Endodermal cell (in vitro differentiated cells): ENCODE results near the gene BTBD19. TPM values are rescaled to one million over a fixed set of nuclear protein-coding genes. Genes with fewer than 3 reads are reported as not detected.

Experiments
- DNase-seq: peaks from one replicate; pipeline ENCODE4 v3.0.0-alpha.2; 2017
- H3K27ac ChIP-seq: 2 replicates; pipeline ENCODE4 v1.5.1; 2013; ENCODE audit warnings: mild to moderate bottlenecking, low read depth, low read length, moderate library complexity
- H3K27me3 ChIP-seq: 2 replicates; pipeline ENCODE4 v1.6.1; 2013; ENCODE audit warnings: mild to moderate bottlenecking, low read length, moderate library complexity; ENCODE audit not compliant: insufficient read depth, control insufficient read depth, poor library complexity, severe bottlenecking
- H3K36me3 ChIP-seq: 2 replicates; pipeline ENCODE4 v1.7.0; 2013; ENCODE audit warnings: mild to moderate bottlenecking, low read length, moderate library complexity; ENCODE audit not compliant: control insufficient read depth, insufficient read depth
- H3K4me1 ChIP-seq: one replicate; pipeline ENCODE4 v1.7.0; 2013; ENCODE audit warnings: low read length; ENCODE audit not compliant: control insufficient read depth, insufficient read depth
- H3K4me3 ChIP-seq: 2 replicates; pipeline ENCODE4 v1.5.1; 2013; ENCODE audit warnings: mild to moderate bottlenecking, low read length, moderate library complexity
- H3K9ac ChIP-seq: 2 replicates; pipeline ENCODE4 v1.6.1; 2013; ENCODE audit warnings: mild to moderate bottlenecking, low read length, moderate library complexity; ENCODE audit not compliant: poor library complexity, severe bottlenecking; ENCODE audit errors: extremely low read depth
- H3K9me3 ChIP-seq: 2 replicates; pipeline ENCODE4 v1.6.1; 2013; ENCODE audit warnings: mild to moderate bottlenecking, low read length, moderate library complexity; ENCODE audit not compliant: control insufficient read depth
- H3K27ac Mint-ChIP-seq: 2 replicates; pipeline ENCODE4 v1.8.0; 2020; ENCODE audit warnings: mixed read lengths
- H3K27me3 Mint-ChIP-seq: 2 replicates; pipeline ENCODE4 v1.8.0; 2021; ENCODE audit warnings: mild to moderate bottlenecking, mixed read lengths; ENCODE audit not compliant: insufficient read depth
- H3K36me3 Mint-ChIP-seq: 2 replicates; pipeline ENCODE4 v1.8.0; 2020; ENCODE audit warnings: low read depth, mixed read lengths
- H3K4me1 Mint-ChIP-seq: 2 replicates; pipeline ENCODE4 v1.8.0; 2020; ENCODE audit warnings: mixed read lengths
- H3K4me3 Mint-ChIP-seq: 2 replicates; pipeline ENCODE4 v1.8.0; 2020; ENCODE audit warnings: mild to moderate bottlenecking, moderate library complexity, mixed read lengths
- H3K9me3 Mint-ChIP-seq: 2 replicates; pipeline ENCODE4 v1.8.0; 2020; ENCODE audit warnings: mild to moderate bottlenecking, mixed read lengths
- WGBS, 2 experiments: methylation state at CpG; one replicate each; pipeline versions ENCODE4 v1.1.5 to v1.1.7; 2013; ENCODE audit warnings: missing lambda C conversion rate in 2 of 2, mixed read lengths in 1 of 2; ENCODE audit not compliant: insufficient coverage in 1 of 2, insufficient read length in 1 of 2; 5-methylcytosine and 5-hydroxymethylcytosine counted together
- total RNA-seq, 2 donors: library from RNA; stranded (reverse); fragmentation: NEBNext Ultra II Directional in 1 of 2; extraction: Animal tissue kit (Norgen Biotek cat#: 25700) in 1 of 2; gene quantifications; 2 replicates in 1 of 2; 3 replicates in 1 of 2; pipeline ENCODE4 v1.2.1, GENCODE V29; 2021
- TF ChIP-seq, protein P1 (sequence below): fragments of 200-600 bp; sonication (generic); conservative IDR thresholded peaks from 2 replicates; pipeline ENCODE4 v1.5.0; 2021; ENCODE audit warnings: antibody characterized with exemption, mild to moderate bottlenecking

Gene BTBD19
- total RNA-seq, 2 donors from 2014 or later, result 7.4 to 7.9 TPM

DNA sequence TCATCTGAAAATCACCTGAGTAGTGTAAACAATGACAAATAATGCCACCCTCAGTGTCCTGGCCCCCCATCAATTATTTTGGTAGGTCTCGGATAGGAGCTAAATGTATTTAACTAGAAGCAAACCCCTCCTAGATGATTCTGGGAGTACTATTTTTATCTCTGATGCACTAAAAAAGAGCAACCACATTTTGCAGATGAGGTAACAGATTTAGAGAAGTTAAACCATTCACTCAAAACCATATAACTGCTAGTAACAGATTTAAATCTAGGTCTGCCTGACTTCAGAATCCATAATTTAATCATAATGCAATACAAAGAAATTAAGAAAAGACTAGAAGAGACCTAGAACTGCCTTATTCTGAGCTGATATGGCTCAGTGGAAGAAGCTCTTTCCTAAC lies 52.0 kb downstream of the BTBD19 start:
- Mint-ChIP-seq H3K9me3 (no peaks in the 10 kb centered on the region), H3K27me3 (no peaks in the 10 kb centered on the region), H3K36me3 (peaks cover 20% of the 10 kb centered on the region), H3K4me1 (no peaks in the 10 kb centered on the region), H3K27ac (no peak overlapping the region), H3K4me3 (no peak overlapping the region)
- H3K4me3 ChIP-seq, result no peak overlapping the region
- DNase-seq, result no peak
- H3K27me3 ChIP-seq, result no peaks in the 10 kb centered on the region
- no peak overlapping the region for H3K9ac ChIP-seq
- TF ChIP-seq, protein P1, sequence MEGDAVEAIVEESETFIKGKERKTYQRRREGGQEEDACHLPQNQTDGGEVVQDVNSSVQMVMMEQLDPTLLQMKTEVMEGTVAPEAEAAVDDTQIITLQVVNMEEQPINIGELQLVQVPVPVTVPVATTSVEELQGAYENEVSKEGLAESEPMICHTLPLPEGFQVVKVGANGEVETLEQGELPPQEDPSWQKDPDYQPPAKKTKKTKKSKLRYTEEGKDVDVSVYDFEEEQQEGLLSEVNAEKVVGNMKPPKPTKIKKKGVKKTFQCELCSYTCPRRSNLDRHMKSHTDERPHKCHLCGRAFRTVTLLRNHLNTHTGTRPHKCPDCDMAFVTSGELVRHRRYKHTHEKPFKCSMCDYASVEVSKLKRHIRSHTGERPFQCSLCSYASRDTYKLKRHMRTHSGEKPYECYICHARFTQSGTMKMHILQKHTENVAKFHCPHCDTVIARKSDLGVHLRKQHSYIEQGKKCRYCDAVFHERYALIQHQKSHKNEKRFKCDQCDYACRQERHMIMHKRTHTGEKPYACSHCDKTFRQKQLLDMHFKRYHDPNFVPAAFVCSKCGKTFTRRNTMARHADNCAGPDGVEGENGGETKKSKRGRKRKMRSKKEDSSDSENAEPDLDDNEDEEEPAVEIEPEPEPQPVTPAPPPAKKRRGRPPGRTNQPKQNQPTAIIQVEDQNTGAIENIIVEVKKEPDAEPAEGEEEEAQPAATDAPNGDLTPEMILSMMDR, result no peak
- 75 to 100% methylated on average over 1 of the region's 1 CpG for WGBS, 2 experiments
- no peaks in the 10 kb centered on the region for H3K9me3 ChIP-seq
- peaks cover 6% of the 10 kb centered on the region for H3K36me3 ChIP-seq
- H3K27ac ChIP-seq, result no peak overlapping the region
- H3K4me1 ChIP-seq, result no peaks in the 10 kb centered on the region

DNA sequence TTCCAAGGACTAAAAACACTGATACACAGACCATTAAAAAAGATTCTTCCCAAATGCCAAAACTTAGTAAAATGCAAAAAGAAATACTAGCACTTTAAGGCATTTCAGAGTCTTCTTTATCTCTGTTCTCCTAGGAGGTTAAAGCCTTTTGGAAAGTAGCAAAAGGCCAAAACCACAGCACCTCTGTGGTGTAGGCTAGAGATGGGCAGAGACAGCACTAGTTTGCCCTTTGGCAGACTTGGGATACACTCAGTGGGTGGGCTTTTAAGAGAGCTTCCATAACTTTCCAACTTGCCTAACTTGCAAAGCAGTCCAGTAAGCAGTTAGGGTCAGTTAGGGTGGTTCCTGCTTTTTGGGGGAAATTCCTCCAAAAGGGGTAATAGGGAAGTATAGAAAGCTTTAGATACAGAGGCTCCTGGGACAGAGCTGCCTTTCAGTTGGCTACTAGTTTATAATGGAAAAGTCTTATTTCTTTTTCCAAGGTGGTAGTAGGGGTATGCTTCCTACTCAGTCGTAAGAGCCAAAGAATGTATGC lies 52.6 kb downstream of the BTBD19 start:
- 83 to 96% methylated on average over 1 of the region's 1 CpG for WGBS, 2 experiments
- Mint-ChIP-seq H3K27ac (no peak overlapping the region), H3K36me3 (peaks cover 15% of the 10 kb centered on the region), H3K4me3 (no peak overlapping the region), H3K27me3 (no peaks in the 10 kb centered on the region), H3K9me3 (no peaks in the 10 kb centered on the region), H3K4me1 (no peaks in the 10 kb centered on the region)
- peaks cover 6% of the 10 kb centered on the region for H3K36me3 ChIP-seq
- no peak overlapping the region for H3K27ac ChIP-seq
- no peaks in the 10 kb centered on the region for H3K27me3 ChIP-seq
- no peaks in the 10 kb centered on the region for H3K4me1 ChIP-seq
- TF ChIP-seq, protein P1, result no peak
- H3K4me3 ChIP-seq, result no peak overlapping the region
- DNase-seq, result no peak
- H3K9ac ChIP-seq, result no peak overlapping the region
- H3K9me3 ChIP-seq, result no peaks in the 10 kb centered on the region

DNA sequence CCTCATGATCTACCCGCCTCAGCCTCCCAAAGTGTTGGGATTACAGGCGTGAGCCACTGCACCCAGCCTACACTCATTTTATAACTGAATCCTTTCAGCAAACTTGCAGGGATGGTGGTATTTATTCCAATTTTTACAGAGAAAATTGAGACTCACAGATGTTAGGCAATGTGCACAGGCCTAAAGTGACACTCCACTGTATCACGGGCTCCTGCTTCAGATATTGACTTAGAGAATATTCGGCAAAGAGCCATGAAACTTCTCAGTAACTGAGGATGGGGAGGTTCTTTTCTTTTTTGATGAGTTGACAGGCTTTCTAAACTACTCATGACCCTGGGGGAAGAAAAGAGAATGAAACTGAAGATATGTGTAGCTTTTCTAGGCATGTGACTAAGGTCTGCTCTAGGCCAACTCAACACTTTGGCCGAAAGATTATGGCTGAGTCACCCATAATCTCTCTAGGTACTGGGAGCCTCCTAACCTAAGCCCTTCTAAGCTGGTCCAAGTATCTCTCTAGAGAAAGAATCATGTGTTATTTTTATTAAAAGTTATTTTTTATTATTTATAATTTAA lies 54.6 kb downstream of the BTBD19 start:
- Mint-ChIP-seq H3K27me3 (no peaks in the 10 kb centered on the region), H3K4me3 (no peak overlapping the region), H3K9me3 (no peaks in the 10 kb centered on the region), H3K36me3 (peaks cover 7% of the 10 kb centered on the region), H3K4me1 (no peaks in the 10 kb centered on the region), H3K27ac (no peak overlapping the region)
- H3K4me3 ChIP-seq, result no peak overlapping the region
- no peak overlapping the region for H3K9ac ChIP-seq
- WGBS, 2 experiments, result 85 to 93% methylated on average over 3 to 5 of the region's 5 CpGs
- H3K4me1 ChIP-seq, result no peaks in the 10 kb centered on the region
- TF ChIP-seq, protein P1, result no peak
- H3K36me3 ChIP-seq, result peaks cover 4% of the 10 kb centered on the region
- H3K27ac ChIP-seq, result no peak overlapping the region
- no peak for DNase-seq
- no peaks in the 10 kb centered on the region for H3K9me3 ChIP-seq
- no peaks in the 10 kb centered on the region for H3K27me3 ChIP-seq

Other genes starting within 250 kb of the BTBD19 start
- gene TMEM53, start 134.0 kb upstream of the BTBD19 start, total RNA-seq, result 10 to 100 TPM; 10.2 to 10.8 TPM
- gene ARMH1, start 133.8 kb upstream of the BTBD19 start, total RNA-seq, result 1 to 10 TPM; 3.9 to 6.3 TPM
- not detected for gene RNU5D-1, start 77.4 kb upstream of the BTBD19 start, total RNA-seq
- gene KIF2C, start 68.7 kb upstream of the BTBD19 start, total RNA-seq, result 10 to 100 TPM; 42.0 to 72.7 TPM
- 1,000 to 10,000 TPM; 2,014 to 2,050 TPM for gene RPS8, start 33.0 kb upstream of the BTBD19 start, total RNA-seq
- 1 to 10 TPM; 1.6 to 2.3 TPM for gene BEST4, start 20.4 kb upstream of the BTBD19 start, total RNA-seq
- 1 to 10 TPM; 3.3 to 9.0 TPM for gene PLK3, start 8.1 kb upstream of the BTBD19 start, total RNA-seq
- gene DYNLT4, start 1.2 kb upstream of the BTBD19 start, total RNA-seq, result under 1 TPM in 1 of 2 donors, not detected in 1; 0.64 TPM
- gene PTCH2, start 34.7 kb downstream of the BTBD19 start, total RNA-seq, result 1 to 10 TPM; 1.5 to 1.6 TPM
- 10 to 100 TPM; 24.2 to 27.2 TPM for gene EIF2B3, start 178.1 kb downstream of the BTBD19 start, total RNA-seq
- gene HECTD3, start 202.8 kb downstream of the BTBD19 start, total RNA-seq, result 10 to 100 TPM; 33.2 to 43.7 TPM
- gene UROD, start 203.7 kb downstream of the BTBD19 start, total RNA-seq, result 100 to 1,000 TPM in 1 of 2 donors, 10 to 100 TPM in 1; 86.8 to 107 TPM